ENCODE data around the gene TMEM163.

GRCh38 chr2:134468776-134469175, 250.0 kb downstream of the TMEM163 start:
- TF ChIP-seq CTCF (tag by site-specific recombination; IDR thresholded peaks at IDR 0.05) (no peak), ZBTB49 (tag by site-specific recombination; IDR thresholded peaks at IDR 0.05; ENCODE audit: low read depth) (no peak), ELK4 (IDR thresholded peaks at IDR 0.05; ENCODE audit: borderline replicate concordance, low read depth, low read length) (no peak), ZNF513 (tag by site-specific recombination; IDR thresholded peaks at IDR 0.05) (no peak), OVOL3 (tag by site-specific recombination; IDR thresholded peaks at IDR 0.05) (no peak), ZFHX2 (tag by site-specific recombination; conservative IDR thresholded peaks at IDR 0.05) (no peak), SCRT1 (tag by site-specific recombination; IDR thresholded peaks at IDR 0.05; ENCODE audit: borderline replicate concordance) (no peak), ZNF449 (tag by site-specific recombination; IDR thresholded peaks at IDR 0.05) (no peak), ZNF239 (tag by site-specific recombination; IDR thresholded peaks at IDR 0.05) (no peak)
